H9 (cell line): ENCODE data around the gene SLCO4A1. TPM values are rescaled to one million over a fixed set of nuclear protein-coding genes. Genes with fewer than 3 reads are reported as not detected.

Source experiments
- DNase-seq: peaks from one replicate; pipeline ENCODE4 v3.0.0-alpha.2; 2017
- H2AFZ ChIP-seq: one replicate; pipeline ENCODE4 v1.6.1; 2013; ENCODE audit warnings: mild to moderate bottlenecking, low read length, control low read depth, moderate library complexity
- H2AK5ac ChIP-seq: 2 replicates; pipeline ENCODE4 v1.6.1; 2013; ENCODE audit warnings: low read length, control low read depth, mixed read lengths; ENCODE audit not compliant: insufficient read length
- H2BK120ac ChIP-seq: one replicate; pipeline ENCODE4 v1.6.1; 2013; ENCODE audit warnings: low read depth, mild to moderate bottlenecking, low read length, control low read depth, inconsistent platforms; ENCODE audit not compliant: poor library complexity, severe bottlenecking
- H2BK12ac ChIP-seq: 2 replicates; pipeline ENCODE4 v1.6.1; 2013; ENCODE audit warnings: low read length, control low read depth, mixed read lengths, low read depth; ENCODE audit not compliant: insufficient read length
- H2BK15ac ChIP-seq: 2 replicates; pipeline ENCODE4 v1.6.1; 2013; ENCODE audit warnings: low read depth, low read length, control low read depth
- H2BK20ac ChIP-seq: one replicate; pipeline ENCODE4 v1.6.1; 2013; ENCODE audit warnings: low read depth, mild to moderate bottlenecking, low read length, control low read depth, inconsistent platforms; ENCODE audit not compliant: poor library complexity, severe bottlenecking
- H2BK5ac ChIP-seq: 2 replicates; pipeline ENCODE4 v1.6.1; 2013; ENCODE audit warnings: low read length, control low read depth, mixed read lengths; ENCODE audit not compliant: insufficient read length
- H3K14ac ChIP-seq: 2 replicates; pipeline ENCODE4 v1.6.1; 2013; ENCODE audit warnings: low read length, control low read depth; ENCODE audit not compliant: insufficient read depth
- H3K18ac ChIP-seq: 2 replicates; pipeline ENCODE4 v1.6.1; 2013; ENCODE audit warnings: low read depth, mild to moderate bottlenecking, mixed read lengths, low read length, control low read depth; ENCODE audit not compliant: insufficient read length
- H3K23ac ChIP-seq: 2 replicates; pipeline ENCODE4 v1.6.1; 2013; ENCODE audit warnings: low read length, control low read depth, mixed read lengths, low read depth; ENCODE audit not compliant: insufficient read length
- H3K23me2 ChIP-seq: 2 replicates; pipeline ENCODE4 v1.6.1; 2013; ENCODE audit warnings: low read depth, mild to moderate bottlenecking, mixed read lengths, low read length, control low read depth; ENCODE audit not compliant: insufficient read length, poor library complexity, severe bottlenecking
- H3K27ac ChIP-seq: 2 replicates; pipeline ENCODE4 v1.5.1; 2013; ENCODE audit warnings: low read length, control low read depth, mixed read lengths, low read depth; ENCODE audit not compliant: insufficient read length
- H3K27me3 ChIP-seq: 2 replicates; pipeline ENCODE4 v1.6.1; 2013; ENCODE audit warnings: low read length, control low read depth, inconsistent platforms; ENCODE audit not compliant: insufficient read depth
- H3K4ac ChIP-seq: 2 replicates; pipeline ENCODE4 v1.6.1; 2013; ENCODE audit warnings: low read depth, mild to moderate bottlenecking, control low read depth, inconsistent platforms, low read length, moderate library complexity
- H3K4me1 ChIP-seq: 2 replicates; pipeline ENCODE4 v1.6.1; 2013; ENCODE audit warnings: low read length, control low read depth, inconsistent platforms; ENCODE audit not compliant: insufficient read depth
- H3K4me2 ChIP-seq: 2 replicates; pipeline ENCODE4 v1.6.1; 2013; ENCODE audit warnings: low read length, control low read depth, mixed read lengths; ENCODE audit not compliant: insufficient read length, insufficient read depth
- H3K56ac ChIP-seq: 2 replicates; pipeline ENCODE4 v1.6.1; 2013; ENCODE audit warnings: low read depth, mild to moderate bottlenecking, mixed read lengths, low read length, control low read depth; ENCODE audit not compliant: insufficient read length
- H3K79me1 ChIP-seq: 2 replicates; pipeline ENCODE4 v1.6.1; 2013; ENCODE audit warnings: low read depth, mild to moderate bottlenecking, moderate library complexity, low read length, control low read depth, inconsistent platforms; ENCODE audit not compliant: insufficient read depth, poor library complexity, severe bottlenecking
- H3K79me2 ChIP-seq: 2 replicates; pipeline ENCODE4 v1.6.1; 2013; ENCODE audit warnings: low read length, control low read depth, inconsistent platforms; ENCODE audit not compliant: insufficient read depth
- H3K9ac ChIP-seq: 2 replicates; pipeline ENCODE4 v1.6.1; 2013; ENCODE audit warnings: low read length, control low read depth, mixed read lengths; ENCODE audit not compliant: insufficient read length; ENCODE audit errors: extremely low read depth
- H3K9me3 ChIP-seq: one replicate; pipeline ENCODE4 v1.6.1; 2013; ENCODE audit warnings: low read depth, low read length, inconsistent platforms; ENCODE audit not compliant: control insufficient read depth
- H3T11ph ChIP-seq: one replicate; pipeline ENCODE4 v1.6.1; 2013; ENCODE audit warnings: mild to moderate bottlenecking, low read length, control low read depth, inconsistent platforms
- H4K20me1 ChIP-seq: one replicate; pipeline ENCODE4 v1.6.1; 2013; ENCODE audit not compliant: control insufficient read depth, insufficient read length, insufficient read depth
- H4K5ac ChIP-seq: 2 replicates; pipeline ENCODE4 v1.6.1; 2013; ENCODE audit warnings: low read depth, mild to moderate bottlenecking, mixed read lengths, low read length, control low read depth; ENCODE audit not compliant: insufficient read length
- H4K8ac ChIP-seq: replicated peaks from 2 replicates; pipeline ENCODE4 v1.6.1; 2013; ENCODE audit warnings: low read length, control low read depth, mixed read lengths, low read depth; ENCODE audit not compliant: insufficient read length
- H4K91ac ChIP-seq: 2 replicates; pipeline ENCODE4 v1.6.1; 2013; ENCODE audit warnings: low read depth, mild to moderate bottlenecking, moderate library complexity, mixed read lengths, low read length, control low read depth; ENCODE audit not compliant: insufficient read length
- H3K27ac Mint-ChIP-seq, 3 experiments: 2 replicates in 2 of 3; 3 replicates in 1 of 3; pipeline ENCODE4 v1.8.0; 2020 to 2021; ENCODE audit warnings: mixed read lengths in 3 of 3, mild to moderate bottlenecking in 1 of 3, moderate library complexity in 1 of 3
- H3K27me3 Mint-ChIP-seq: 2 replicates; pipeline ENCODE4 v1.8.0; 2021; ENCODE audit warnings: low read depth, mild to moderate bottlenecking, moderate library complexity, mixed read lengths
- H3K36me3 Mint-ChIP-seq, 3 experiments: 2 replicates in 2 of 3; 3 replicates in 1 of 3; pipeline ENCODE4 v1.8.0; 2020 to 2021; ENCODE audit warnings: low read depth in 3 of 3, mixed read lengths in 3 of 3; ENCODE audit not compliant: insufficient read depth in 1 of 3
- H3K4me1 Mint-ChIP-seq, 2 experiments: 2 replicates each; pipeline ENCODE4 v1.8.0; 2020; ENCODE audit warnings: mixed read lengths in 2 of 2
- H3K4me3 Mint-ChIP-seq, 2 experiments: 2 replicates in 1 of 2; 3 replicates in 1 of 2; pipeline ENCODE4 v1.8.0; 2020 to 2021; ENCODE audit warnings: mild to moderate bottlenecking in 2 of 2, mixed read lengths in 2 of 2, moderate library complexity in 1 of 2
- H3K9me3 Mint-ChIP-seq, 2 experiments: 2 replicates in 1 of 2; 3 replicates in 1 of 2; pipeline ENCODE4 v1.8.0; 2020; ENCODE audit warnings: mild to moderate bottlenecking in 2 of 2, mixed read lengths in 2 of 2, moderate library complexity in 1 of 2
- CTCF ChIP-seq: fragments of 200-600 bp; sonication (generic); conservative IDR thresholded peaks from 3 replicates; pipeline ENCODE4 v1.8.0; 2021; ENCODE audit warnings: antibody characterized with exemption, mild to moderate bottlenecking
- WGBS: extraction: QIAGEN DNeasy Blood & Tissue Kit; methylation state at CpG from one replicate; pipeline ENCODE4 v1.1.7; 2013; ENCODE audit warnings: missing lambda C conversion rate, low lambda C conversion rate, mixed read lengths; ENCODE audit not compliant: insufficient read length; ENCODE audit errors: extremely low coverage; 5-methylcytosine and 5-hydroxymethylcytosine counted together
- total RNA-seq: library from RNA; stranded (reverse); gene quantifications from 2 replicates; pipeline ENCODE4 v1.2.1, GENCODE V29; 2021

The SLCO4A1 gene
- total RNA-seq, 1 experiment from 2014 or later, result 9.4 TPM

- Histone ChIP-seq H3K56ac (no peak overlapping the region), H2BK120ac (no peak overlapping the region), H2AK5ac (no peak overlapping the region), H2AFZ (no peak overlapping the region), H3K79me2 (no peaks in the 10 kb centered on the region), H3K79me1 (no peaks in the 10 kb centered on the region), H3K23ac (no peak overlapping the region), H4K91ac (no peak overlapping the region), H3T11ph (no peak overlapping the region), H3K4me1 (no peaks in the 10 kb centered on the region; the same call in 1 of the 2 replicates), H2BK5ac (no peak overlapping the region), H3K9ac (no peak overlapping the region), H4K5ac (no peak overlapping the region), H3K18ac (no peak overlapping the region), H3K23me2 (no peaks in the 10 kb centered on the region), H3K14ac (no peak overlapping the region; the same call in 1 of the 2 replicates), H2BK12ac (no peak overlapping the region), H3K9me3 (no peaks in the 10 kb centered on the region), H3K4ac (no peak overlapping the region), H4K8ac (no peak overlapping the region), H2BK15ac (no peak overlapping the region), H2BK20ac (no peak overlapping the region), H4K20me1 (no peaks in the 10 kb centered on the region), H3K27ac (no peak overlapping the region), H3K4me2 (no peak overlapping the region), H3K27me3 (no peaks in the 10 kb centered on the region)
- no peak overlapping the region; a peak in 1 of 5 replicates for H3K4me3 Mint-ChIP-seq
- H3K27me3 Mint-ChIP-seq, result peaks cover 26% of the 10 kb centered on the region
- DNase-seq, result no peak
- peaks cover 3 to 10% of the 10 kb centered on the region in 2 experiments for H3K4me1 Mint-ChIP-seq
- H3K27ac Mint-ChIP-seq, result no peak overlapping the region
- peaks cover 0 to 2% of the 10 kb centered on the region in 2 experiments; a peak in 2 of 5 replicates for H3K9me3 Mint-ChIP-seq
- no CpG with 5 or more reads among the region's 18 CpGs for WGBS
- H3K36me3 Mint-ChIP-seq, result no peaks in the 10 kb centered on the region
- no peak for TF ChIP-seq CTCF
These were observed 45.8 kb upstream of the SLCO4A1 start for GRCh38 chr20:62596486-62596885.
